Left ventricle myocardium inferior (tissue), 1 donor: ENCODE data around the gene ARHGEF9. TPM values are rescaled to one million over a fixed set of nuclear protein-coding genes. Genes with fewer than 3 reads are reported as not detected.

Experiments used
- DNase-seq: peaks from one replicate; pipeline ENCODE4 v3.0.0-alpha.2; 2020
- H3K27ac ChIP-seq: fragments of 200-600 bp; replicated peaks from 2 replicates; pipeline ENCODE4 v1.8.0; 2021
- H3K27me3 ChIP-seq: fragments of 200-600 bp; 2 replicates; pipeline ENCODE4 v1.8.0; 2021; ENCODE audit warnings: low read depth
- H3K36me3 ChIP-seq: fragments of 200-600 bp; 2 replicates; pipeline ENCODE4 v1.8.0; 2021
- H3K4me1 ChIP-seq: fragments of 200-600 bp; 2 replicates; pipeline ENCODE4 v1.8.0; 2021
- H3K4me3 ChIP-seq: fragments of 200-600 bp; 2 replicates; pipeline ENCODE4 v1.8.0; 2021; ENCODE audit warnings: mild to moderate bottlenecking, moderate library complexity
- H3K9me3 ChIP-seq: fragments of 200-600 bp; replicated peaks from 2 replicates; pipeline ENCODE4 v1.8.0; 2021
- intact Hi-C: fragments of 100-400 bp; cut with micrococcal nuclease; formaldehyde crosslinking; loops from one replicate; pipeline ENCODE4 v1.11.0; 2022
- total RNA-seq: library from RNA; stranded (reverse); fragmentation: NEBNext Ultra II Directional; extraction: Animal tissue kit (Norgen Biotek cat#: 25700); gene quantifications from one replicate; pipeline ENCODE4 v1.2.1, GENCODE V29; 2021
- TF ChIP-seq, protein P1 (sequence below): fragments of 200-600 bp; IDR thresholded peaks from 2 replicates; pipeline ENCODE4 v1.8.0; 2021; ENCODE audit warnings: antibody characterized with exemption, mild to moderate bottlenecking, borderline replicate concordance
- donor health status: DM: no; HTN: yes; CAD: no; lungs with severe emphysema.

The ARHGEF9 gene
- total RNA-seq, 1 donor from 2014 or later = 48.1 TPM

DNA sequence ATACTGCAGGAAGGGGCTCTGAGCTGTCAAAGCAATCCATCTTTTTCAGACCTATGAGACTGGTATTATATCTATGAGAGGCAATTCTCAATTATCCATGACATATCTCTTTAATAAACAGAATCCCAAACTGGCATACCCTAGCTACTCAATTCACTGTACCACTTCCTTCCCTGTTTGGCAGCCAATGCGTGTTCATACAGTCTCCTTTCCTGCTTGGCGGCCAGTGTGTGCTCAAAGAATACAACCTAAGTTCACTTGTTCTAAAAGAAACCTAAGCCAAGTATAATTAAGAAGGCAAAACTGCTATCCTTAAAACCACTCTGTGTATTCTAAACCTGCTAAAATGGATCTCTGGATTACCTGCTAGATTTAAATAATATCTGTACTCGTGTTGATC lies 38.3 kb downstream of the ARHGEF9 start:
- TF ChIP-seq, protein P1, sequence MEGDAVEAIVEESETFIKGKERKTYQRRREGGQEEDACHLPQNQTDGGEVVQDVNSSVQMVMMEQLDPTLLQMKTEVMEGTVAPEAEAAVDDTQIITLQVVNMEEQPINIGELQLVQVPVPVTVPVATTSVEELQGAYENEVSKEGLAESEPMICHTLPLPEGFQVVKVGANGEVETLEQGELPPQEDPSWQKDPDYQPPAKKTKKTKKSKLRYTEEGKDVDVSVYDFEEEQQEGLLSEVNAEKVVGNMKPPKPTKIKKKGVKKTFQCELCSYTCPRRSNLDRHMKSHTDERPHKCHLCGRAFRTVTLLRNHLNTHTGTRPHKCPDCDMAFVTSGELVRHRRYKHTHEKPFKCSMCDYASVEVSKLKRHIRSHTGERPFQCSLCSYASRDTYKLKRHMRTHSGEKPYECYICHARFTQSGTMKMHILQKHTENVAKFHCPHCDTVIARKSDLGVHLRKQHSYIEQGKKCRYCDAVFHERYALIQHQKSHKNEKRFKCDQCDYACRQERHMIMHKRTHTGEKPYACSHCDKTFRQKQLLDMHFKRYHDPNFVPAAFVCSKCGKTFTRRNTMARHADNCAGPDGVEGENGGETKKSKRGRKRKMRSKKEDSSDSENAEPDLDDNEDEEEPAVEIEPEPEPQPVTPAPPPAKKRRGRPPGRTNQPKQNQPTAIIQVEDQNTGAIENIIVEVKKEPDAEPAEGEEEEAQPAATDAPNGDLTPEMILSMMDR = no peak
- Histone ChIP-seq H3K27ac (peak overlapping the region; percentile 69), H3K27me3 (no peaks in the 10 kb centered on the region), H3K4me1 (peaks cover 82% of the 10 kb centered on the region), H3K9me3 (no peaks in the 10 kb centered on the region), H3K4me3 (no peak overlapping the region), H3K36me3 (no peaks in the 10 kb centered on the region)
- intact Hi-C loops = no loop called here
- DNase-seq = no peak

DNA sequence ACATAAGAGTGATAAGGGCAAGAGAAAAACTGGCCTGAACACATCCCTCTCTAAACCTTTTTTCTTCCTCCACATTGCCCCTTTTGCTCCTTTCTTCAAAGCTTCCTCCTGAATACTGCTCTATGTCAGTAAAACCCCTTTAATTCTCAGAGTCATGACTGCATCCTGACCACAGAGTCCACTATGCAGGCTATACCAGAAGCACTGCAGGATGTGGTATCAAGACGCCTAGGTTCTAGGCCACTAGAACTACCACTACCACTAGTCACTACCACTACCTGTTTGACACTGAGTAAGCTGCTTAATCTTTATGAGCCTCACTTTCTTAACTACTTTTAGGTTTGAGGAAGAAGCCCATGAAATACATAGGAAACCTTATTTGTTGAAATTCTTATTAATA lies 38.7 kb downstream of the ARHGEF9 start:
- DNase-seq = no peak
- no peaks in the 10 kb centered on the region for H3K27me3 ChIP-seq
- H3K4me3 ChIP-seq = no peak overlapping the region
- H3K4me1 ChIP-seq = peaks cover 77% of the 10 kb centered on the region
- H3K27ac ChIP-seq = peak overlapping the region; percentile 69
- no peaks in the 10 kb centered on the region for H3K9me3 ChIP-seq
- TF ChIP-seq, protein P1 = no peak
- intact Hi-C loops = no loop called here
- no peaks in the 10 kb centered on the region for H3K36me3 ChIP-seq

DNA sequence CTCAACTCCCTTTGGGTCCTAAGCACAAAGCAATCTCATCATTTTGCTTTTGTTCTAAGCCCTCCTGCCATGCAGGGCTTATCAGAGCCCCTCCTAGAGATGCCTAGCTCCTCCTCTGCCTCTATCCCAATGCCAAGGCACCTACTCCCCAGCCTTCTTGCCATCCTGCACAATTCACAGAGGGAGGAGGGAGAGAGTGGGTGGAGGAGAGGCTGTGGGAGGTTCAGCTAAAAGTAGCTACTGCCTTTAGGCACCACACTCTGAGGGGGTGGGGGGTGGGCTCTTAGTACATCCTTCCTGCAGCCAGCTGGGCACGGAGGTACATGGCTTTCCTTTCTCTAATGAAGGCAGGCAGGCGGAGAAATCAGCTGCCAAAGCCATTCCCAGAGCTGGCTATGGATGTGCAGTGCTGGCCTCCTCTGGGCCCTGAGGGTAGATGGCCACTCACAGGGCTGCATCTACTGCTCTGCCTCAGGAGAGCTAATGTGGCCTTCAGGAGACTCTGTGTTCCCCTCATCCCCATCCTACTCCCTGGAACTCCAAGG lies 40.1 kb downstream of the ARHGEF9 start:
- no peak overlapping the region for H3K4me3 ChIP-seq
- peak overlapping the region; percentile 12 for H3K27ac ChIP-seq
- DNase-seq = no peak
- peaks cover 71% of the 10 kb centered on the region for H3K4me1 ChIP-seq
- no peaks in the 10 kb centered on the region for H3K27me3 ChIP-seq
- intact Hi-C loops = no loop called here
- H3K9me3 ChIP-seq = no peaks in the 10 kb centered on the region
- TF ChIP-seq, protein P1 = no peak
- no peaks in the 10 kb centered on the region for H3K36me3 ChIP-seq

DNA sequence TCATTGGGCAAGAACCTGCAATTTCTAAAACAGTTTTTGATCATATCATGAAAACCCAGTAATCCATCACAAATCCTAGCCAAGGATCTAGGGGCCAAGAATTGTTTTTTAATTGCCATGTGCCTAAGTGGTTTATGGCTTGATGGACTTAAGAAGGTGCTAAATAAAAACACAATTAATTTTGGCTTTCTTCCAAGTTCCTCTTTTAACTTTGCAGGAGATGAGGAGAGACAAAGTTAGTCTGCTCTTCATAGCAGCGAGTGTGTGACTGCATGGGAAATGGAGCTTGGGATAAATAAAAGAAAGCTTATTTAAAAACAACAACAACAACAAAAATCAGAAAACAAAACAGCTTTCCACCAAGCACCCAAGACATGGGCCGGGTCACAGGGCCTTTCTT lies 41.4 kb downstream of the ARHGEF9 start:
- no peaks in the 10 kb centered on the region for H3K27me3 ChIP-seq
- no peak for DNase-seq
- H3K36me3 ChIP-seq = no peaks in the 10 kb centered on the region
- peaks cover 63% of the 10 kb centered on the region for H3K4me1 ChIP-seq
- intact Hi-C loops = no loop called here
- no peak overlapping the region for H3K27ac ChIP-seq
- no peaks in the 10 kb centered on the region for H3K9me3 ChIP-seq
- TF ChIP-seq, protein P1 = no peak
- H3K4me3 ChIP-seq = no peak overlapping the region

DNA sequence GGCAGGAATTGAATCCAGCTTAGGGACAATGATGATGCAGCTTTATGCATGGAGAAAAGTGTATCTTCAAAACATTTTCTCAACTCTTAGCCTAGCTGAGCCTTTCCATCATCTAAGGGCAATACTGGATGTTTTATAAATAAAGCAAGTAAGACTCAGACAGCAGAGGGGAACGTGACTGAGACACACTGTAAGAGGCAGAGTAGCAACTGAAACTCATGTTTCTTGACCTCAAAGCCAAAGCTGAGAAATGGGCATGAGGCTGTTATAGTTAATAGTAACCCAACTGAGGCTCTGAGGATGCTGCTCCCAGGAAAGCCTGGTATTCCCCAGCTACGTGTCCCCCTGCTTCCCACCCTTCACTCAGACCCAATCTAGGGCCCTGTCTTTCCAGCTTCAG lies 44.6 kb downstream of the ARHGEF9 start:
- Histone ChIP-seq H3K36me3 (no peaks in the 10 kb centered on the region), H3K4me3 (no peak overlapping the region), H3K4me1 (peaks cover 39% of the 10 kb centered on the region), H3K27ac (no peak overlapping the region), H3K27me3 (no peaks in the 10 kb centered on the region), H3K9me3 (no peaks in the 10 kb centered on the region)
- DNase-seq = no peak
- TF ChIP-seq, protein P1 = no peak
- intact Hi-C loops = no loop called here
